SK-N-SH treated with all-trans-retinoic acid at 6 μM for 48 hours (cell line): Measurements from ENCODE around the gene DOCK11.

Experiments used
- ARNTL ChIP-seq: fragments of 450-650 bp; formaldehyde crosslinking; IDR thresholded peaks from 2 replicates; pipeline ENCODE4 v1.5.0; 2020; ENCODE audit warnings: low read depth, mild to moderate bottlenecking, moderate library complexity, borderline replicate concordance
- BACH2 ChIP-seq: fragments of 250-450 bp; sonication (Bioruptor Pico); IDR thresholded peaks from 2 replicates; pipeline ENCODE4 v1.9.0; 2021; ENCODE audit warnings: mild to moderate bottlenecking, borderline replicate concordance
- CREB5 ChIP-seq: fragments of 250-450 bp; sonication (Bioruptor Pico); IDR thresholded peaks from 2 replicates; pipeline ENCODE4 v1.5.1; 2020; ENCODE audit warnings: low read depth, mild to moderate bottlenecking, moderate library complexity
- OSR1 ChIP-seq: fragments of 250-450 bp; sonication (Bioruptor Pico); IDR thresholded peaks from 2 replicates; pipeline ENCODE4 v1.8.0; 2022; ENCODE audit warnings: moderate library complexity, mild to moderate bottlenecking, inconsistent platforms
- PATZ1 ChIP-seq: fragments of 250-450 bp; sonication (Bioruptor Pico); IDR thresholded peaks from 2 replicates; pipeline ENCODE4 v1.8.0; 2020; ENCODE audit warnings: mild to moderate bottlenecking, moderate library complexity, borderline replicate concordance
- POU6F1 ChIP-seq: fragments of 250-450 bp; sonication (Bioruptor Pico); IDR thresholded peaks from 2 replicates; pipeline ENCODE4 v1.8.0; 2021; ENCODE audit warnings: low read depth, mild to moderate bottlenecking, moderate library complexity, borderline replicate concordance
- PPARA ChIP-seq: fragments of 250-450 bp; sonication (Bioruptor Pico); IDR thresholded peaks from 2 replicates; pipeline ENCODE4 v1.5.0; 2020; ENCODE audit warnings: mild to moderate bottlenecking, borderline replicate concordance
- RARB ChIP-seq: fragments of 250-450 bp; sonication (Bioruptor Pico); IDR thresholded peaks from 2 replicates; pipeline ENCODE4 v1.8.0; 2021; ENCODE audit warnings: mild to moderate bottlenecking, moderate library complexity
- SNAI2 ChIP-seq: fragments of 250-450 bp; sonication (Bioruptor Pico); IDR thresholded peaks from 2 replicates; pipeline ENCODE4 v1.5.0; 2020; ENCODE audit warnings: mild to moderate bottlenecking, moderate library complexity
- TOX ChIP-seq: fragments of 250-450 bp; sonication (Bioruptor Pico); IDR thresholded peaks from 2 replicates; pipeline ENCODE4 v1.8.0; 2021; ENCODE audit warnings: mild to moderate bottlenecking, moderate library complexity, borderline replicate concordance
- ZC3H10 ChIP-seq: fragments of 250-450 bp; sonication (Bioruptor Pico); IDR thresholded peaks from 2 replicates; pipeline ENCODE4 v1.5.1; 2021; ENCODE audit warnings: mild to moderate bottlenecking, moderate library complexity
- ZFP30 ChIP-seq: fragments of 450-650 bp; formaldehyde crosslinking; IDR thresholded peaks from 2 replicates; pipeline ENCODE4 v1.5.0; 2022; ENCODE audit warnings: mild to moderate bottlenecking, moderate library complexity
- ZNF565 ChIP-seq: fragments of 450-650 bp; formaldehyde crosslinking; conservative IDR thresholded peaks from 2 replicates; pipeline ENCODE4 v1.5.0; 2020; ENCODE audit warnings: low read depth, mild to moderate bottlenecking, moderate library complexity
- TF ChIP-seq, protein P1 (sequence below): fragments of 250-450 bp; sonication (Bioruptor Pico); IDR thresholded peaks from 2 replicates; pipeline ENCODE4 v1.5.1; 2021; ENCODE audit warnings: mild to moderate bottlenecking, moderate library complexity

- TF ChIP-seq OSR1 (CRISPR knock-in tag): no peak
- no peak for TF ChIP-seq BACH2
- no peak for TF ChIP-seq ZNF565
- TF ChIP-seq, protein P1, sequence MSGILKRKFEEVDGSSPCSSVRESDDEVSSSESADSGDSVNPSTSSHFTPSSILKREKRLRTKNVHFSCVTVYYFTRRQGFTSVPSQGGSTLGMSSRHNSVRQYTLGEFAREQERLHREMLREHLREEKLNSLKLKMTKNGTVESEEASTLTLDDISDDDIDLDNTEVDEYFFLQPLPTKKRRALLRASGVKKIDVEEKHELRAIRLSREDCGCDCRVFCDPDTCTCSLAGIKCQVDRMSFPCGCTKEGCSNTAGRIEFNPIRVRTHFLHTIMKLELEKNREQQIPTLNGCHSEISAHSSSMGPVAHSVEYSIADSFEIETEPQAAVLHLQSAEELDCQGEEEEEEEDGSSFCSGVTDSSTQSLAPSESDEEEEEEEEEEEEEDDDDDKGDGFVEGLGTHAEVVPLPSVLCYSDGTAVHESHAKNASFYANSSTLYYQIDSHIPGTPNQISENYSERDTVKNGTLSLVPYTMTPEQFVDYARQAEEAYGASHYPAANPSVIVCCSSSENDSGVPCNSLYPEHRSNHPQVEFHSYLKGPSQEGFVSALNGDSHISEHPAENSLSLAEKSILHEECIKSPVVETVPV (CRISPR knock-in tag): no peak
- TF ChIP-seq ZFP30 (CRISPR knock-in tag): no peak
- no peak for TF ChIP-seq SNAI2 (CRISPR knock-in tag)
- TF ChIP-seq CREB5 (CRISPR knock-in tag): no peak
- no peak for TF ChIP-seq RARB (CRISPR knock-in tag)
- TF ChIP-seq PPARA (CRISPR knock-in tag): no peak
- TF ChIP-seq PATZ1: no peak
- no peak for TF ChIP-seq ARNTL (CRISPR knock-in tag)
- no peak for TF ChIP-seq ZC3H10
- TF ChIP-seq POU6F1: no peak
- TF ChIP-seq TOX (CRISPR knock-in tag): no peak
Measured at GRCh38 chrX:118614150-118614549, 118.5 kb downstream of the DOCK11 start.
